ENCODE measurements around the gene TRIP4. TPM values are rescaled to one million over a fixed set of nuclear protein-coding genes. Genes with fewer than 3 reads are reported as not detected.
A peak's percentile ranks its signal among the peaks of the same experiment; 100 is the strongest.

TRIP4 gene
- total RNA-seq, 2 experiments from 2014 or later, result 22.1 to 29.8 TPM

GRCh38 chr15:64460206-64460723, 72.6 kb downstream of the TRIP4 start, which contains the start of gene ZNF609:
ZNF609 (plus strand) TSS chr15:64460578; CDS start chr15:64499420, 38,842 bp downstream.
- CTCF ChIA-PET, result interaction anchor here (0.6 to 1.1 kb wide), 6 partner anchors 8 to 186 kb away, joined by 3 to 4 read pairs (median 3); no protein-coding TSS in a partner anchor
- Mint-ChIP-seq H3K4me1 (peaks cover 62% of the 10 kb centered on the region), H3K4me3 (peak within 1 kb of the TSS; percentile 85), H3K27ac (peak within 1 kb of the TSS; percentile 90), H3K9me3 (no peaks in the 10 kb centered on the region), H3K27me3 (no peaks in the 10 kb centered on the region), H3K36me3 (ENCODE audit: low read depth) (peaks cover 30% of the 10 kb centered on the region)
- DNase-seq, result peak; percentile 86
- POLR2A ChIA-PET, result interaction anchor here (1.4 kb wide), 1 partner anchor 16 kb away, joined by 5 read pairs; no protein-coding TSS in a partner anchor

GRCh38 chr15:64460724-64461720, 73.4 kb downstream of the TRIP4 start:
- ChIA-PET CTCF (interaction anchor here (0.5 to 1.0 kb wide), 5 partner anchors 11 to 376 kb away, joined by 3 to 4 read pairs (median 3); no protein-coding TSS in a partner anchor), POLR2A (no interaction called here)
- no peaks in the 10 kb centered on the region for H3K9me3 Mint-ChIP-seq
- peaks cover 58% of the 10 kb centered on the region for H3K4me1 Mint-ChIP-seq
- H3K36me3 Mint-ChIP-seq (ENCODE audit: low read depth), result peaks cover 28% of the 10 kb centered on the region
- H3K27ac Mint-ChIP-seq, result peak overlapping the region; percentile 86
- H3K27me3 Mint-ChIP-seq, result no peaks in the 10 kb centered on the region
- H3K4me3 Mint-ChIP-seq, result peak overlapping the region; percentile 78
- DNase-seq, result peak; percentile 47

GRCh38 chr15:64461721-64462162, 74.1 kb downstream of the TRIP4 start:
- ChIA-PET POLR2A (no interaction called here), CTCF (interaction anchor here (0.5 to 1.0 kb wide), 3 partner anchors 31 to 376 kb away, joined by 3 to 4 read pairs (median 3); no protein-coding TSS in a partner anchor)
- DNase-seq, result peak; percentile 21
- Mint-ChIP-seq H3K27ac (peak overlapping the region; percentile 86), H3K4me3 (peak overlapping the region; percentile 78), H3K27me3 (no peaks in the 10 kb centered on the region), H3K4me1 (peaks cover 59% of the 10 kb centered on the region), H3K36me3 (ENCODE audit: low read depth) (peaks cover 25% of the 10 kb centered on the region), H3K9me3 (no peaks in the 10 kb centered on the region)

- Mint-ChIP-seq H3K4me3 (peak overlapping the region; percentile 78), H3K27me3 (no peaks in the 10 kb centered on the region), H3K36me3 (ENCODE audit: low read depth) (peaks cover 27% of the 10 kb centered on the region), H3K27ac (no peak overlapping the region), H3K4me1 (peaks cover 62% of the 10 kb centered on the region), H3K9me3 (no peaks in the 10 kb centered on the region)
- ChIA-PET CTCF (interaction anchor here (0.7 kb wide), 1 partner anchor 359 kb away, joined by 3 read pairs; no protein-coding TSS in a partner anchor), POLR2A (no interaction called here)
- no peak for DNase-seq
These were observed 74.9 kb downstream of the TRIP4 start for GRCh38 chr15:64462492-64462891.

- H3K4me3 Mint-ChIP-seq, result no peak overlapping the region
- H3K4me1 Mint-ChIP-seq, result peaks cover 70% of the 10 kb centered on the region
- H3K9me3 Mint-ChIP-seq, result no peaks in the 10 kb centered on the region
- ChIA-PET POLR2A (no interaction called here), CTCF (interaction anchor here (0.7 kb wide), 1 partner anchor 127 kb away, joined by 3 read pairs; no protein-coding TSS in a partner anchor)
- peaks cover 34% of the 10 kb centered on the region for H3K36me3 Mint-ChIP-seq (ENCODE audit: low read depth)
- H3K27ac Mint-ChIP-seq, result peak overlapping the region; percentile 28
- no peak for DNase-seq
- H3K27me3 Mint-ChIP-seq, result no peaks in the 10 kb centered on the region
These were observed 76.8 kb downstream of the TRIP4 start for GRCh38 chr15:64464276-64465005.

- H3K36me3 Mint-ChIP-seq (ENCODE audit: low read depth), result peaks cover 45% of the 10 kb centered on the region
- DNase-seq, result no peak
- no peaks in the 10 kb centered on the region for H3K9me3 Mint-ChIP-seq
- H3K27ac Mint-ChIP-seq, result no peak overlapping the region
- no peaks in the 10 kb centered on the region for H3K27me3 Mint-ChIP-seq
- peaks cover 61% of the 10 kb centered on the region for H3K4me1 Mint-ChIP-seq
- H3K4me3 Mint-ChIP-seq, result no peak overlapping the region
- ChIA-PET POLR2A (interaction anchor here (0.6 kb wide), 1 partner anchor 14 kb away, joined by 3 read pairs; no protein-coding TSS in a partner anchor), CTCF (interaction anchor here (0.6 kb wide), 1 partner anchor 166 kb away, joined by 3 read pairs; no protein-coding TSS in a partner anchor)
These were observed 78.9 kb downstream of the TRIP4 start for GRCh38 chr15:64466408-64467141.

GRCh38 chr15:64472161-64472560, 84.5 kb downstream of the TRIP4 start:
- H3K4me1 Mint-ChIP-seq, result peaks cover 44% of the 10 kb centered on the region
- no peak overlapping the region for H3K4me3 Mint-ChIP-seq
- DNase-seq, result no peak
- ChIA-PET POLR2A (no interaction called here), CTCF (no interaction called here)
- peaks cover 32% of the 10 kb centered on the region for H3K36me3 Mint-ChIP-seq (ENCODE audit: low read depth)
- H3K9me3 Mint-ChIP-seq, result no peaks in the 10 kb centered on the region
- no peaks in the 10 kb centered on the region for H3K27me3 Mint-ChIP-seq
- H3K27ac Mint-ChIP-seq, result no peak overlapping the region

- POLR2A ChIA-PET, result no interaction called here
- DNase-seq, result no peak
- Mint-ChIP-seq H3K4me1 (peaks cover 31% of the 10 kb centered on the region), H3K4me3 (no peak overlapping the region), H3K27me3 (no peaks in the 10 kb centered on the region), H3K36me3 (ENCODE audit: low read depth) (peaks cover 22% of the 10 kb centered on the region), H3K9me3 (no peaks in the 10 kb centered on the region), H3K27ac (no peak overlapping the region)
- CTCF ChIA-PET, result no interaction called here
These were observed 87.2 kb downstream of the TRIP4 start for GRCh38 chr15:64474846-64475245.

GRCh38 chr15:64476550-64476949, 88.9 kb downstream of the TRIP4 start:
- no peak for DNase-seq
- Mint-ChIP-seq H3K4me1 (peaks cover 32% of the 10 kb centered on the region), H3K4me3 (no peak overlapping the region), H3K9me3 (no peaks in the 10 kb centered on the region), H3K27me3 (no peaks in the 10 kb centered on the region), H3K27ac (peak overlapping the region; percentile 57), H3K36me3 (ENCODE audit: low read depth) (peaks cover 20% of the 10 kb centered on the region)
- ChIA-PET POLR2A (no interaction called here), CTCF (interaction anchor here (0.7 to 1.1 kb wide), 3 partner anchors 23 to 878 kb away, joined by 3 to 4 read pairs (median 3); no protein-coding TSS in a partner anchor)

GRCh38 chr15:64478863-64479262, 91.2 kb downstream of the TRIP4 start:
- ChIA-PET CTCF (interaction anchor here (1.5 kb wide), 1 partner anchor 11 kb away, joined by 3 read pairs; no protein-coding TSS in a partner anchor), POLR2A (no interaction called here)
- peaks cover 25% of the 10 kb centered on the region for H3K4me1 Mint-ChIP-seq

GRCh38 chr15:64480891-64481290, 93.3 kb downstream of the TRIP4 start:
- Mint-ChIP-seq H3K27me3 (no peaks in the 10 kb centered on the region), H3K27ac (no peak overlapping the region), H3K4me3 (no peak overlapping the region), H3K9me3 (no peaks in the 10 kb centered on the region), H3K4me1 (peaks cover 19% of the 10 kb centered on the region), H3K36me3 (ENCODE audit: low read depth) (peaks cover 15% of the 10 kb centered on the region)
- no peak for DNase-seq
- ChIA-PET POLR2A (no interaction called here), CTCF (interaction anchor here (0.7 to 1.2 kb wide), 3 partner anchors 26 to 143 kb away, joined by 3 read pairs; no protein-coding TSS in a partner anchor)

More at GRCh38 chr15:64478863-64479262, 91.2 kb downstream of the TRIP4 start:
- Mint-ChIP-seq H3K9me3 (no peaks in the 10 kb centered on the region), H3K27me3 (no peaks in the 10 kb centered on the region), H3K36me3 (ENCODE audit: low read depth) (peaks cover 16% of the 10 kb centered on the region), H3K27ac (no peak overlapping the region), H3K4me3 (no peak overlapping the region)
- no peak for DNase-seq
